Left lung (tissue), 10 donors: Measurements from ENCODE around the gene LHFPL3. TPM values are rescaled to one million over a fixed set of nuclear protein-coding genes. Genes with fewer than 3 reads are reported as not detected.

Experiments used
- ATAC-seq: fragments of 200-7000 bp; cut with Tn5 transposase; one replicate; pipeline ENCODE4 v1.9.1; 2020; ENCODE audit warnings: moderate library complexity
- DNase-seq, 4 donors: peaks; one replicate each; pipeline ENCODE4 v3.0.0-alpha.2; 2013 to 2020
- H3K27ac ChIP-seq, 2 donors: fragments of 200-600 bp; sonication (generic) in 1 of 2; one replicate each; pipeline versions ENCODE4 v1.5.0 to v1.8.0; 2020 to 2021
- H3K27me3 ChIP-seq, 2 donors: fragments of 200-600 bp; sonication (generic) in 1 of 2; one replicate each; pipeline versions ENCODE4 v1.5.0 to v1.8.0; 2020 to 2021
- H3K36me3 ChIP-seq, 2 donors: fragments of 200-600 bp; sonication (generic) in 1 of 2; one replicate each; pipeline versions ENCODE4 v1.5.0 to v1.8.0; 2020 to 2021
- H3K4me1 ChIP-seq, 2 donors: fragments of 200-600 bp; one replicate each; pipeline ENCODE4 v1.8.0; 2021
- H3K4me3 ChIP-seq, 2 donors: fragments of 200-600 bp; sonication (generic) in 1 of 2; one replicate each; pipeline versions ENCODE4 v1.5.0 to v1.8.0; 2020 to 2021; ENCODE audit warnings: mild to moderate bottlenecking in 1 of 2
- H3K9me3 ChIP-seq, 2 donors: fragments of 200-600 bp; sonication (generic) in 1 of 2; one replicate each; pipeline versions ENCODE4 v1.5.0 to v1.8.0; 2020 to 2021
- intact Hi-C, 2 donors: fragments of 100-400 bp; cut with DNase I; formaldehyde crosslinking; loops; one replicate each; pipeline versions ENCODE4 v1.11.2 to v1.14.2; 2022
- polyA plus RNA-seq, 6 donors: library from polyadenylated mRNA; unstranded; fragments of 120-200 nt; gene quantifications; one replicate each; pipeline ENCODE4 v1.2.1, GENCODE V29; 2013; ENCODE audit not compliant: insufficient read length in 6 of 6
- total RNA-seq, 2 donors: library from RNA; stranded (reverse); fragmentation: NEBNext Ultra II Directional; extraction: Animal tissue kit (Norgen Biotek cat#: 25700); gene quantifications; one replicate each; pipeline ENCODE4 v1.2.1, GENCODE V29; 2021
- TF ChIP-seq, protein P1 (sequence below), 2 donors: fragments of 200-600 bp; sonication (generic) in 1 of 2; IDR thresholded peaks; one replicate each; pipeline versions ENCODE4 v1.5.0 to v1.8.0; 2021; ENCODE audit warnings: antibody characterized with exemption in 2 of 2
- donor health status: DM: no; HTN: yes; CAD: no.
- donor health status: DM: no; HTN: no; CAD: no.

The LHFPL3 gene
- total and polyA plus RNA-seq, 8 donors: 1.0 to 3.7 (median 2.5) TPM; not detected in 2

DNA sequence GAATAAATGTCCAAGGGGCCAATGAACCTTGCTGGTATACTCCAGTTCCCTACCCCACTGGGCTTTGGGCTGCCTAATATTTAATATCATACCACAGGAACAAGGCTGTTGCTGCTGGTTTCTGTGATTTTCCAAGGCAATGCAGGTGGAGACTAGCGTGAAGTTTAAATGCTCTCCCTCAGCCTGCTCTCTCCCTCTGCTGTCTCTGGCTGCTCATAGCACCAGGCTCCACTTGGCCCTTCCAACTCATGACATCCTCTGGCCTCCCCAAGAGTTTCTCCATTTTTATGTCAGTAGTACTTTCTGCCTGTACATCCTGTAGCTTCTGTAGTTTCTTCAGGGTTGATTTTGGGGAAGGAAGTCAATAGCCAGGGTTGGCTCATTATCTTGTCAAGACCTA is 103.5 kb downstream of the LHFPL3 start:
- Histone ChIP-seq H3K27ac (no peak overlapping the region), H3K4me3 (no peak overlapping the region), H3K36me3 (no peaks in the 10 kb centered on the region), H3K4me1 (no peaks in the 10 kb centered on the region), H3K9me3 (no peaks in the 10 kb centered on the region), H3K27me3 (no peaks in the 10 kb centered on the region)
- no peak for ATAC-seq
- intact Hi-C loops: no loop called here
- TF ChIP-seq, protein P1, sequence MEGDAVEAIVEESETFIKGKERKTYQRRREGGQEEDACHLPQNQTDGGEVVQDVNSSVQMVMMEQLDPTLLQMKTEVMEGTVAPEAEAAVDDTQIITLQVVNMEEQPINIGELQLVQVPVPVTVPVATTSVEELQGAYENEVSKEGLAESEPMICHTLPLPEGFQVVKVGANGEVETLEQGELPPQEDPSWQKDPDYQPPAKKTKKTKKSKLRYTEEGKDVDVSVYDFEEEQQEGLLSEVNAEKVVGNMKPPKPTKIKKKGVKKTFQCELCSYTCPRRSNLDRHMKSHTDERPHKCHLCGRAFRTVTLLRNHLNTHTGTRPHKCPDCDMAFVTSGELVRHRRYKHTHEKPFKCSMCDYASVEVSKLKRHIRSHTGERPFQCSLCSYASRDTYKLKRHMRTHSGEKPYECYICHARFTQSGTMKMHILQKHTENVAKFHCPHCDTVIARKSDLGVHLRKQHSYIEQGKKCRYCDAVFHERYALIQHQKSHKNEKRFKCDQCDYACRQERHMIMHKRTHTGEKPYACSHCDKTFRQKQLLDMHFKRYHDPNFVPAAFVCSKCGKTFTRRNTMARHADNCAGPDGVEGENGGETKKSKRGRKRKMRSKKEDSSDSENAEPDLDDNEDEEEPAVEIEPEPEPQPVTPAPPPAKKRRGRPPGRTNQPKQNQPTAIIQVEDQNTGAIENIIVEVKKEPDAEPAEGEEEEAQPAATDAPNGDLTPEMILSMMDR (IDR thresholded peaks at IDR 0.05): no peak
- no peak for DNase-seq

DNA sequence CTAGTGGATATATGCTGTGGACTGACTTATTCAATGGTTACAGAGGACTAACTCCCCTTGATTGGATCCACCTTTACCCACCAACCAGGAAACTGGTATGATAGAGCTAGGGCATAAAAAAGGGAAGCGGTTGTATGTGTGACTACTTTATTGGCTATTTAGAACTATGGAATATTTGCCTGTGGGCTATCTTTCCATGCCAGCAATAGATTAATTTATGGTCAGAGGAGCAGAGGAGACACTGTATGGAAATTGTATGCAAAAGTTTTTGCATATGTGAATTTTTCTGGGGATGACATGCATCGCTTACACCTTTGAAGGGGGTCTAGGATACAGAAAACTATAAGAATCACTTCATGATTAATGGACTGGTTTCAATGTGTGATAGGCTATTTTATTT is 105.7 kb downstream of the LHFPL3 start:
- H3K4me1 ChIP-seq: no peaks in the 10 kb centered on the region
- DNase-seq (no peak), ATAC-seq (no peak)
- intact Hi-C loops: no loop called here
- peaks cover 0 to 2% of the 10 kb centered on the region in 2 donors for H3K9me3 ChIP-seq
- TF ChIP-seq, protein P1 (IDR thresholded peaks at IDR 0.05): no peak
- no peak overlapping the region for H3K4me3 ChIP-seq
- no peaks in the 10 kb centered on the region for H3K36me3 ChIP-seq
- no peaks in the 10 kb centered on the region for H3K27me3 ChIP-seq
- no peak overlapping the region for H3K27ac ChIP-seq

DNA sequence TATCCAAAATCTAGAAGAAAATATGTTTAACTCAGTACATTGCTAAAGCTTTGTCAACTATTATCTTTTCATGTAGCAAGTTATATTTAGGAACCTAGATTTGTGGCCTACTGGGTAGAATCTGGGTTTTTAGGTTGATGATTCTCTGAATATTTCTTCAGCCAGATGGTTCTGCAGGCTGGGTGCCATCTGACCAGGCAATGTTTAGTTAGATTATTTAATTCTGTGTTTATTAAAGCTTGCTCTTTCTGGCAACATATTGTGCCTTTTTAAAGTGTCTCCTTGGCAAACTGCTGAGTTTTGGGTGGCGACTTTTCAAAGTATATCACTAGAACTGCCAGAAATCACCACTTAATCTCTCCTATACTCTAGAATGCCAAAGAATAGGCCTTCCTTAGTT is 114.1 kb downstream of the LHFPL3 start:
- intact Hi-C loops: no loop called here
- Histone ChIP-seq H3K9me3 (peaks cover 0 to 3% of the 10 kb centered on the region in 2 donors), H3K4me3 (no peak overlapping the region), H3K36me3 (no peaks in the 10 kb centered on the region), H3K27ac (no peak overlapping the region), H3K27me3 (no peaks in the 10 kb centered on the region), H3K4me1 (no peaks in the 10 kb centered on the region)
- no peak for DNase-seq
- TF ChIP-seq, protein P1 (IDR thresholded peaks at IDR 0.05): no peak
- ATAC-seq: no peak

DNA sequence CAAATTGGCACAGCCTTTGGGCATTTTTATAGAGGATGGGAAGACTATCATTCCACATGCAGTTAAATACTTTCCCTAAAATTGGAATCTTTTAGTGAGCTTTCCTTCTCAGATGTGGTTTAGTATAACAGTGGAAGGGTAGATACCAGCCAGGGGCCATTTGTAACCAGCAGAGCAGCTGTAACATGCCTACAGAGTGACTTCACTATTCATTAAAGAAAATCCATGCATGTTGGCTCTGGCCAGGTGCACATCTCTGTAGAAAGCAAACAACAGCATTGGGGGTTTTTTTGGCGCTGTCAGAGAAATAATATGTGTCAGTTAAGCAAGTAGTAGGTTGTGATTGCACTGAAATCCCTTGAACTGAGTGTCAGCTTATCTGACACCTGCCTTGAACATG is 115.6 kb downstream of the LHFPL3 start:
- Histone ChIP-seq H3K36me3 (no peaks in the 10 kb centered on the region), H3K27me3 (no peaks in the 10 kb centered on the region), H3K27ac (no peak overlapping the region), H3K4me3 (no peak overlapping the region), H3K4me1 (no peaks in the 10 kb centered on the region), H3K9me3 (peaks cover 0 to 3% of the 10 kb centered on the region in 2 donors)
- intact Hi-C loops: no loop called here
- no peak for ATAC-seq
- DNase-seq: no peak
- TF ChIP-seq, protein P1 (IDR thresholded peaks at IDR 0.05): no peak

DNA sequence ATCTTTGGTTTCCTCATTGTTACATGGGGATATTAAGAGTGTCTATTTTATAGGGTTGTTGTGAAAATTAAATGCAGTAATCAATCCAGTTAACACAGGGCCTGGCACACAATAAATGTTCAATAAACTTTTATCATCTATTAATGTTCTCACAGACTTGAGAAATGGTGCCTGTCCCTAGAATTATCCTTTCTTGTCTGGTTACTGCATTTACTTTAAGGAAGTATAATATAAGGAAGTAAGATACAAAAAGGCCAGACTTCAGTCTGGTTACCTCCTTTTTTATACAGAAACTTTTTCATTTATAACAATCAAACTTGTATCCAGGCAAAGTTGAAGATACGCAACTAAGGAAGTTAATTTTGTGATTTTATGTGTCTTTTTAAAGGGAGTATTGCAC is 117.0 kb downstream of the LHFPL3 start:
- ATAC-seq: no peak
- DNase-seq: no peak

More for the DNA sequence above, 117.0 kb downstream of the LHFPL3 start:
- Histone ChIP-seq H3K4me3 (no peak overlapping the region), H3K27ac (no peak overlapping the region), H3K9me3 (no peaks in the 10 kb centered on the region), H3K36me3 (no peaks in the 10 kb centered on the region), H3K27me3 (no peaks in the 10 kb centered on the region), H3K4me1 (no peaks in the 10 kb centered on the region)
- TF ChIP-seq, protein P1 (IDR thresholded peaks at IDR 0.05): no peak
- intact Hi-C loops: no loop called here
